HL-60 (cell line): ENCODE results near the gene ANO10.

Experiments used
- DNase-seq, 2 experiments: peaks; one replicate each; pipeline ENCODE4 v3.0.0-alpha.2; 2010 to 2020; ENCODE audit warnings: low read depth in 1 of 2, low spot score in 1 of 2
- H3K27ac ChIP-seq: fragments of 250-450 bp; sonication (Bioruptor Pico); replicated peaks from 2 replicates; pipeline ENCODE4 v1.5.1; 2020; ENCODE audit warnings: mild to moderate bottlenecking, moderate library complexity
- H3K27me3 ChIP-seq: fragments of 250-450 bp; sonication (Bioruptor Pico); 2 replicates; pipeline ENCODE4 v1.5.1; 2021; ENCODE audit warnings: mild to moderate bottlenecking, moderate library complexity; ENCODE audit not compliant: insufficient read depth, poor library complexity, severe bottlenecking
- H3K4me3 ChIP-seq: replicated peaks from 2 replicates; pipeline ENCODE4 v1.5.1; 2011; ENCODE audit warnings: mild to moderate bottlenecking, control low read depth, low read length; ENCODE audit not compliant: insufficient read depth
- GABPA ChIP-seq: IDR thresholded peaks from 2 replicates; pipeline ENCODE4 v1.6.1; 2012; ENCODE audit warnings: low read depth
- POLR2AphosphoS5 ChIP-seq: IDR thresholded peaks from 2 replicates; pipeline ENCODE4 v1.6.1; 2012; ENCODE audit warnings: low read depth
- SPI1 ChIP-seq: IDR thresholded peaks from 2 replicates; pipeline ENCODE4 v1.6.1; 2012; ENCODE audit warnings: low read depth, mild to moderate bottlenecking, borderline replicate concordance
- TF ChIP-seq, protein P1 (sequence below): IDR thresholded peaks from 2 replicates; pipeline ENCODE4 v1.6.1; 2012; ENCODE audit warnings: low read depth; ENCODE audit not compliant: insufficient replicate concordance
- TF ChIP-seq, protein P2 (sequence below): IDR thresholded peaks from one replicate; pipeline ENCODE4 v1.5.1; 2011; ENCODE audit warnings: low read length, control low read depth, inconsistent platforms; ENCODE audit not compliant: insufficient read depth

Gene ANO10

DNA sequence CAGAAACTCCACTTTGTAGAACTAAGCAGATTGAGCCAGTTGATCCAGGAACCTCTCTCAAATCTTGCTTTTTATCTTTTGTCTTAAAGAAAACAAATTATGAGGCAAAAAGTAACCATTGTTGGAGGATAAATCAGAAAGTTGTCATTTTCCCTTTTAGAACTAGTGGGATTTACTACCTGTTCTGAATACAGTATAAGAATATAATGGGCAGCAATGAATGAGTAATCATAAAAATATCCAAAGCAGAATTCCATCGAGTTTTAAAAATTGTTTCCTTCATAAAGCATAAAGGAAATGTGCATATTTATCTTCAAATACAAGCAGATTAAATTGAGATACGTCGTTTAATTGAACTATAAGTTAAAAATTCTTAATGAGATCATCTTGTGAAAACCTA lies 15.9 kb upstream of the ANO10 start:
- TF ChIP-seq, protein P1, sequence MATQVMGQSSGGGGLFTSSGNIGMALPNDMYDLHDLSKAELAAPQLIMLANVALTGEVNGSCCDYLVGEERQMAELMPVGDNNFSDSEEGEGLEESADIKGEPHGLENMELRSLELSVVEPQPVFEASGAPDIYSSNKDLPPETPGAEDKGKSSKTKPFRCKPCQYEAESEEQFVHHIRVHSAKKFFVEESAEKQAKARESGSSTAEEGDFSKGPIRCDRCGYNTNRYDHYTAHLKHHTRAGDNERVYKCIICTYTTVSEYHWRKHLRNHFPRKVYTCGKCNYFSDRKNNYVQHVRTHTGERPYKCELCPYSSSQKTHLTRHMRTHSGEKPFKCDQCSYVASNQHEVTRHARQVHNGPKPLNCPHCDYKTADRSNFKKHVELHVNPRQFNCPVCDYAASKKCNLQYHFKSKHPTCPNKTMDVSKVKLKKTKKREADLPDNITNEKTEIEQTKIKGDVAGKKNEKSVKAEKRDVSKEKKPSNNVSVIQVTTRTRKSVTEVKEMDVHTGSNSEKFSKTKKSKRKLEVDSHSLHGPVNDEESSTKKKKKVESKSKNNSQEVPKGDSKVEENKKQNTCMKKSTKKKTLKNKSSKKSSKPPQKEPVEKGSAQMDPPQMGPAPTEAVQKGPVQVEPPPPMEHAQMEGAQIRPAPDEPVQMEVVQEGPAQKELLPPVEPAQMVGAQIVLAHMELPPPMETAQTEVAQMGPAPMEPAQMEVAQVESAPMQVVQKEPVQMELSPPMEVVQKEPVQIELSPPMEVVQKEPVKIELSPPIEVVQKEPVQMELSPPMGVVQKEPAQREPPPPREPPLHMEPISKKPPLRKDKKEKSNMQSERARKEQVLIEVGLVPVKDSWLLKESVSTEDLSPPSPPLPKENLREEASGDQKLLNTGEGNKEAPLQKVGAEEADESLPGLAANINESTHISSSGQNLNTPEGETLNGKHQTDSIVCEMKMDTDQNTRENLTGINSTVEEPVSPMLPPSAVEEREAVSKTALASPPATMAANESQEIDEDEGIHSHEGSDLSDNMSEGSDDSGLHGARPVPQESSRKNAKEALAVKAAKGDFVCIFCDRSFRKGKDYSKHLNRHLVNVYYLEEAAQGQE: no peak
- TF ChIP-seq SPI1: no peak
- TF ChIP-seq, protein P2, sequence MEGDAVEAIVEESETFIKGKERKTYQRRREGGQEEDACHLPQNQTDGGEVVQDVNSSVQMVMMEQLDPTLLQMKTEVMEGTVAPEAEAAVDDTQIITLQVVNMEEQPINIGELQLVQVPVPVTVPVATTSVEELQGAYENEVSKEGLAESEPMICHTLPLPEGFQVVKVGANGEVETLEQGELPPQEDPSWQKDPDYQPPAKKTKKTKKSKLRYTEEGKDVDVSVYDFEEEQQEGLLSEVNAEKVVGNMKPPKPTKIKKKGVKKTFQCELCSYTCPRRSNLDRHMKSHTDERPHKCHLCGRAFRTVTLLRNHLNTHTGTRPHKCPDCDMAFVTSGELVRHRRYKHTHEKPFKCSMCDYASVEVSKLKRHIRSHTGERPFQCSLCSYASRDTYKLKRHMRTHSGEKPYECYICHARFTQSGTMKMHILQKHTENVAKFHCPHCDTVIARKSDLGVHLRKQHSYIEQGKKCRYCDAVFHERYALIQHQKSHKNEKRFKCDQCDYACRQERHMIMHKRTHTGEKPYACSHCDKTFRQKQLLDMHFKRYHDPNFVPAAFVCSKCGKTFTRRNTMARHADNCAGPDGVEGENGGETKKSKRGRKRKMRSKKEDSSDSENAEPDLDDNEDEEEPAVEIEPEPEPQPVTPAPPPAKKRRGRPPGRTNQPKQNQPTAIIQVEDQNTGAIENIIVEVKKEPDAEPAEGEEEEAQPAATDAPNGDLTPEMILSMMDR: no peak
- TF ChIP-seq GABPA: no peak
- no peak for TF ChIP-seq POLR2AphosphoS5
- no peak overlapping the region for H3K27ac ChIP-seq
- no peak for DNase-seq
- H3K4me3 ChIP-seq: no peak overlapping the region
- H3K27me3 ChIP-seq: no peaks in the 10 kb centered on the region

DNA sequence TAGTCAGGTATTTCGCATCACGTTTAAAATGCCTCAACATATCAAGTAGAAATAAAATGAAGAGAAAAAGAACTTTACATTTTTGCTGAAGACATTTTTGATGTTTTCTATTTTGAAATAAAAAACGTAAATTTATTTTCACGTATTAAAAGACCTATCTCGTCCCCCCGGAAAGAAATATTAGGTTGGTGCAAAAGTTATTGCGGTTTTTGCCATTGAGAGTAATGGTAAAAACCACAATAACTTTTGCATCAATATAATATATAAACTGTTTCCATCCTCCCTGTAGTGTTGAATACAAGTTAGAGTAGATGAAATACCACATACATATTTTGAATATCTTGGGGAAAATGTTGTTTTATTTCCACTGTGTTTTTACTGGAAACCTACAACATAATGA lies 11.2 kb upstream of the ANO10 start:
- Histone ChIP-seq H3K27me3 (no peaks in the 10 kb centered on the region), H3K27ac (no peak overlapping the region), H3K4me3 (no peak overlapping the region)
- no peak for TF ChIP-seq SPI1
- TF ChIP-seq, protein P1: no peak
- TF ChIP-seq, protein P2: no peak
- no peak for TF ChIP-seq POLR2AphosphoS5
- no peak for TF ChIP-seq GABPA
- no peak for DNase-seq

DNA sequence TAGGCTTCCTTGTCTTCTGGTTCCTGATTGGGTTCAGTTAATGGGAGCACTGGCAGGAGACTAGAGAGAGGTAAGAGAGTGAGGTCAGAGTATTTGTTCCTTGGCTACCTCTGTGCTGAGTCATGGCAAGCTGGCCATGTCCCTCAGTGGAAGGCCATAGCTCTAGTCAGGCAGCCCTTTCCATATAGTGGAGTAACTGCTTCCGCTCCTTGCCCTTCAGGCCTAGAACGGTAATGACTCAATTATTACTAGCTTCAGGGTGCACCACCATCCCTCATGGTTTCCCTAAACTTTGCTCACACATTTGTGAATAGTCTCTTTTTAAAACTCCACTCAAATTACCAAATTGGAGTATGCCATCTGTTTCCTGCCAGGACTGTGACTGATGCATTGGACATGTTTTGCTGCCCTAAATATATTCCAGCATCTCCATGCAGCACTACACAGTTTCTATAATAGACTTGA lies 10.5 kb upstream of the ANO10 start:
- H3K27ac ChIP-seq: no peak overlapping the region
- no peak for DNase-seq

More for the DNA sequence above, 10.5 kb upstream of the ANO10 start:
- Histone ChIP-seq H3K4me3 (no peak overlapping the region), H3K27me3 (no peaks in the 10 kb centered on the region)
- TF ChIP-seq, protein P1: no peak
- TF ChIP-seq, protein P2: no peak
- TF ChIP-seq GABPA (no peak), SPI1 (no peak), POLR2AphosphoS5 (no peak)
